ENCODE results near the gene EXOC2. TPM values are rescaled to one million over a fixed set of nuclear protein-coding genes. Genes with fewer than 3 reads are reported as not detected.

The EXOC2 gene
- total RNA-seq, 1 donor from 2014 or later = 46.5 TPM

DNA sequence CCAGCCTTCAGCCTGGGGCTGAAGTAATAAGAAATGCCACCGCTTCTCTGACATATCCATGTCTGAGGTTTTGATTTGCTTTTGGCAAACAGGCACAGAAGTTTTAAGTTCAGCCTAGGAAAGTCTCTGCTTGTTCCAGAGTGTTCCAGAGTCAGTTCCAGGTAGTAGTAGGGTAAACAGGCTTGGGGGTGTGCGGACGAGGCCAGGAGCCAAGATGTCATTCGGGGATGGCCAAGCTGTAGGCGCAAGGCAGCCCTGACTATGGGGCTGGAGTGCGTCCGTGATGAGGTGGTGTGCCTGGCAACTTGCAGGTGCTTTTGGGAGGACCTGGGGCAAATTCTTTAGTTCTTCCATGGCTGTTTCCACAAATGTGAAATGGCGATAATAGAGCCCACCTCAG, 241.1 kb downstream of the EXOC2 start:
- Mint-ChIP-seq H3K4me3 (no peak overlapping the region), H3K9me3 (peaks cover 13% of the 10 kb centered on the region), H3K27ac (no peak overlapping the region), H3K36me3 (no peaks in the 10 kb centered on the region), H3K27me3 (ENCODE audit: insufficient read depth, low read depth) (peaks cover 4% of the 10 kb centered on the region), H3K4me1 (peaks cover under 1% of the 10 kb centered on the region)
- Histone ChIP-seq H3K79me2 (ENCODE audit: low read depth) (no peaks in the 10 kb centered on the region), H4K20me1 (ENCODE audit: low read depth) (no peaks in the 10 kb centered on the region), H3K9ac (no peak overlapping the region), H3K36me3 (no peaks in the 10 kb centered on the region), H3K27me3 (no peaks in the 10 kb centered on the region), H2AFZ (replicated peaks) (no peak overlapping the region), H3K4me1 (no peaks in the 10 kb centered on the region), H3K4me2 (no peak overlapping the region), H3K9me3 (ENCODE audit: low read depth) (no peaks in the 10 kb centered on the region), H3K4me3 (no peak overlapping the region), H3K27ac (no peak overlapping the region), H3F3A (ENCODE audit: low read depth) (no peaks in the 10 kb centered on the region)
- TF ChIP-seq CTCF (IDR thresholded peaks at IDR 0.05) (no peak), EZH2phosphoT487 (IDR thresholded peaks at IDR 0.05) (no peak), EZH2 (IDR thresholded peaks at IDR 0.05) (no peak)
- DNase-seq (ENCODE audit: low spot score) = no peak

GRCh38 chr6:451336-451735, 241.6 kb downstream of the EXOC2 start:
- no peaks in the 10 kb centered on the region for H3K9me3 ChIP-seq (ENCODE audit: low read depth)
- H3K27me3 ChIP-seq = no peaks in the 10 kb centered on the region
- H3K27ac Mint-ChIP-seq = no peak overlapping the region
- no peaks in the 10 kb centered on the region for H3F3A ChIP-seq (ENCODE audit: low read depth)
- no peaks in the 10 kb centered on the region for H4K20me1 ChIP-seq (ENCODE audit: low read depth)
- H3K27me3 Mint-ChIP-seq (ENCODE audit: insufficient read depth, low read depth) = peaks cover 4% of the 10 kb centered on the region
- no peak overlapping the region for H3K4me2 ChIP-seq
- no peaks in the 10 kb centered on the region for H3K36me3 ChIP-seq
- no peaks in the 10 kb centered on the region for H3K36me3 Mint-ChIP-seq
- H3K4me3 Mint-ChIP-seq = no peak overlapping the region
- H2AFZ ChIP-seq (replicated peaks) = no peak overlapping the region
- H3K4me3 ChIP-seq = no peak overlapping the region
- H3K4me1 Mint-ChIP-seq = peaks cover 4% of the 10 kb centered on the region
- peaks cover 13% of the 10 kb centered on the region for H3K9me3 Mint-ChIP-seq
- no peak for DNase-seq (ENCODE audit: low spot score)
- TF ChIP-seq EZH2 (IDR thresholded peaks at IDR 0.05) (no peak), CTCF (IDR thresholded peaks at IDR 0.05) (no peak), EZH2phosphoT487 (IDR thresholded peaks at IDR 0.05) (no peak)
- H3K4me1 ChIP-seq = peaks cover 3% of the 10 kb centered on the region
- H3K9ac ChIP-seq = no peak overlapping the region
- H3K27ac ChIP-seq = no peak overlapping the region
- H3K79me2 ChIP-seq (ENCODE audit: low read depth) = no peaks in the 10 kb centered on the region

GRCh38 chr6:449486-450419, 243.2 kb downstream of the EXOC2 start:
- H2AFZ ChIP-seq (replicated peaks) = no peak overlapping the region
- DNase-seq (ENCODE audit: low spot score) = no peak
- H3K9ac ChIP-seq = no peak overlapping the region
- Mint-ChIP-seq H3K36me3 (no peaks in the 10 kb centered on the region), H3K27me3 (ENCODE audit: insufficient read depth, low read depth) (peaks cover 4% of the 10 kb centered on the region), H3K4me3 (peak overlapping the region; percentile 67), H3K9me3 (peaks cover 13% of the 10 kb centered on the region), H3K27ac (peak overlapping the region; percentile 66), H3K4me1 (peaks cover 4% of the 10 kb centered on the region)
- H4K20me1 ChIP-seq (ENCODE audit: low read depth) = no peaks in the 10 kb centered on the region
- H3K27ac ChIP-seq = no peak overlapping the region
- no peaks in the 10 kb centered on the region for H3K36me3 ChIP-seq
- no peaks in the 10 kb centered on the region for H3K9me3 ChIP-seq (ENCODE audit: low read depth)
- H3K79me2 ChIP-seq (ENCODE audit: low read depth) = no peaks in the 10 kb centered on the region
- no peaks in the 10 kb centered on the region for H3F3A ChIP-seq (ENCODE audit: low read depth)
- TF ChIP-seq EZH2 (IDR thresholded peaks at IDR 0.05) (no peak), CTCF (IDR thresholded peaks at IDR 0.05) (no peak), EZH2phosphoT487 (IDR thresholded peaks at IDR 0.05) (no peak)
- H3K27me3 ChIP-seq = no peaks in the 10 kb centered on the region
- H3K4me1 ChIP-seq = peaks cover 5% of the 10 kb centered on the region
- no peak overlapping the region for H3K4me2 ChIP-seq
- H3K4me3 ChIP-seq = no peak overlapping the region
